Hepatocyte (in vitro differentiated cells): ENCODE measurements around the gene BMP10. TPM values are rescaled to one million over a fixed set of nuclear protein-coding genes. Genes with fewer than 3 reads are reported as not detected.

Experiments
- DNase-seq: peaks from one replicate; pipeline ENCODE4 v3.0.0-alpha.2; 2016; ENCODE audit warnings: low spot score
- H2AFZ ChIP-seq: fragments of 200-600 bp; sonication (generic); 2 replicates; pipeline ENCODE4 v1.6.0; 2016; ENCODE audit warnings: antibody characterized with exemption, mild to moderate bottlenecking
- H3K27ac ChIP-seq: fragments of 200-600 bp; sonication (generic); 2 replicates; pipeline ENCODE4 v1.5.1; 2016; ENCODE audit warnings: mild to moderate bottlenecking
- H3K27me3 ChIP-seq: fragments of 200-600 bp; sonication (generic); 2 replicates; pipeline ENCODE4 v1.6.1; 2016
- H3K36me3 ChIP-seq: fragments of 200-600 bp; sonication (generic); replicated peaks from 2 replicates; pipeline ENCODE4 v1.5.1; 2016; ENCODE audit warnings: low read depth; ENCODE audit not compliant: insufficient read depth
- H3K4me1 ChIP-seq: fragments of 200-600 bp; sonication (generic); 2 replicates; pipeline ENCODE4 v1.5.1; 2016; ENCODE audit warnings: mild to moderate bottlenecking, moderate library complexity; ENCODE audit not compliant: insufficient read depth
- H3K4me2 ChIP-seq: fragments of 200-600 bp; sonication (generic); 2 replicates; pipeline ENCODE4 v1.6.0; 2016
- H3K4me3 ChIP-seq: fragments of 200-600 bp; sonication (generic); 2 replicates; pipeline ENCODE4 v1.5.1; 2016; ENCODE audit warnings: mild to moderate bottlenecking
- H3K79me2 ChIP-seq: fragments of 200-600 bp; sonication (generic); 2 replicates; pipeline ENCODE4 v1.6.0; 2017; ENCODE audit warnings: mild to moderate bottlenecking
- H3K9me2 ChIP-seq: fragments of 200-600 bp; sonication (generic); replicated peaks from 2 replicates; pipeline ENCODE4 v1.6.0; 2017; ENCODE audit warnings: mild to moderate bottlenecking; ENCODE audit not compliant: insufficient read depth
- H3K9me3 ChIP-seq: fragments of 200-600 bp; sonication (generic); 2 replicates; pipeline ENCODE4 v1.5.1; 2016; ENCODE audit warnings: low read depth, mild to moderate bottlenecking
- H4K20me1 ChIP-seq: fragments of 200-600 bp; sonication (generic); 2 replicates; pipeline ENCODE4 v1.6.0; 2016; ENCODE audit warnings: mild to moderate bottlenecking; ENCODE audit not compliant: insufficient read depth, poor library complexity, severe bottlenecking
- EZH2 ChIP-seq: fragments of 200-600 bp; sonication (generic); IDR thresholded peaks from 2 replicates; pipeline ENCODE4 v1.6.1; 2016; ENCODE audit warnings: antibody characterized with exemption, mild to moderate bottlenecking, borderline replicate concordance
- EZH2phosphoT487 ChIP-seq: fragments of 200-600 bp; sonication (generic); IDR thresholded peaks from one replicate; pipeline ENCODE4 v1.6.1; 2018; ENCODE audit warnings: antibody characterized with exemption, mild to moderate bottlenecking, low read depth, moderate library complexity; ENCODE audit not compliant: unreplicated experiment, severe bottlenecking
- WGBS: methylation state at CpG from one replicate; pipeline ENCODE4 v1.1.6; 2016; ENCODE audit warnings: low lambda C conversion rate; ENCODE audit errors: missing lambda C conversion rate; 5-methylcytosine and 5-hydroxymethylcytosine counted together
- polyA plus RNA-seq: library from polyadenylated mRNA; unstranded; fragments of >200 nt; fragmentation: Nextera tagmentation; extraction: Ambion mirVana; gene quantifications from 2 replicates; pipeline ENCODE4 v1.2.1, GENCODE V29; 2016
- total RNA-seq: library from RNA; depleted of rRNA; stranded (reverse); fragments of >200 nt; gene quantifications from 2 replicates; pipeline ENCODE4 v1.2.3, GENCODE V29; 2014
- TF ChIP-seq, protein P1 (sequence below): fragments of 200-600 bp; sonication (generic); IDR thresholded peaks from 2 replicates; pipeline ENCODE4 v1.5.1; 2016; ENCODE audit warnings: antibody characterized with exemption, mild to moderate bottlenecking; ENCODE audit not compliant: poor library complexity

Gene BMP10
- total and polyA plus RNA-seq, 2 experiments from 2014 or later, result 0.27 TPM; not detected in 1

DNA sequence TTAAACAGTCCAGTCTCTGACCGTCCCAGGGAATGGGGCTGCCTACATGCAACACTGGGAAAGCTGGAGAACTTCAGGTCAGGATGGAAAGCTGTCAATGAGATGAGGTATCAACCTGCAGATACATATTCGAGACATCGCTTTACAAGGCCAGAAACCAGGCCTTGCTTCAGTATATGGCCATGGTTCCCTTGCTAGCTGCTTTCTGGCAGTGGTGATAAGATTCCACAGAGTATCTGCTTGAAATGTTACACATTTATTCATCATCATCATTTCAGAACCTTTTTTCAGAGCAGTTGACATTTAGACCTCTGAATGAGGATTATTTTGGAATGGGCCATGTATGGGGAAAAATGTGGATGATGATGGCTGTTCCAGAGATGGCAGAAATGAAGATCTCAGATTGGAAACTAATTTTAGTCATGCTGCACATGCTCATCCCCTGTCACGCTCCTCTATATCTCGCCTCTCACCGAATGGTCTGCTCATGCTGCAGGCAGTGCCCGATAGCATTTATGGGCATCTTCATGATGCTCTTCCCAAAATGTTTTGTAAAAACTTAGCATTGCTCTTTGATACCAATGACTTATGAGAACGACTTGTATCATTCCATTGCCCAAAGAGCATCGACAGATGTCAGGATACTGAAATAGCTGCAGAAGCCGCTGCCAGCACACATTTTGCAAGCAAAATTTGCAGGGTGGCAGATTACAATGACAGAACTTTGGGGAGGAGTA lies 14.0 kb upstream of the BMP10 start:
- no peak for TF ChIP-seq EZH2phosphoT487
- 95% methylated on average over 10 of the region's 10 CpGs for WGBS
- Histone ChIP-seq H3K4me1 (no peaks in the 10 kb centered on the region), H3K9me2 (no peaks in the 10 kb centered on the region), H3K27ac (no peak overlapping the region), H4K20me1 (no peaks in the 10 kb centered on the region), H3K9me3 (no peaks in the 10 kb centered on the region), H3K4me2 (no peak overlapping the region), H2AFZ (no peak overlapping the region), H3K4me3 (no peak overlapping the region), H3K36me3 (no peaks in the 10 kb centered on the region), H3K27me3 (no peaks in the 10 kb centered on the region), H3K79me2 (no peaks in the 10 kb centered on the region)
- no peak for DNase-seq

DNA sequence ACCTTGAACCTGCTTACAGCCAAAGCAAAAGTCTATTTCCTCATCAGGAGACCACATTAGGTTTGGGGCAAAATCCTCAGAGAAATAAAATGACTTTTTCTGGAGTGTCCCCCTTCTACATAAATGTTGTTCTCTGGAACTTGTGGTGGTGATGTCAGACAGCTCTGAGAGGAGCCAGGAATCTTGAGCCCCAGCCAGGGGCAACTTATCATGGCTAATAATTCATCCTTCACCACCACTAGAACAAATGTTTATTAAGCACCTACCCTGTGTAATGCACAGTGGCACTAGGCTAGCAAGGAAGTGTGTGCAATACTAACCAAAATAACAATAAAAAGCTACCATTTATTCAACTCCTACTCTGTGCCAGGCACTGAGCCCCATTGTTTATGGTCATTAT lies 9.0 kb upstream of the BMP10 start:
- no peak overlapping the region for H3K27ac ChIP-seq
- no peaks in the 10 kb centered on the region for H3K9me2 ChIP-seq
- H3K4me3 ChIP-seq, result no peak overlapping the region
- H3K4me1 ChIP-seq, result peaks cover 5% of the 10 kb centered on the region
- DNase-seq, result no peak
- no peaks in the 10 kb centered on the region for H3K27me3 ChIP-seq
- H3K79me2 ChIP-seq, result no peaks in the 10 kb centered on the region
- no peaks in the 10 kb centered on the region for H4K20me1 ChIP-seq
- H3K9me3 ChIP-seq, result no peaks in the 10 kb centered on the region
- H3K4me2 ChIP-seq, result no peak overlapping the region
- TF ChIP-seq, protein P1, sequence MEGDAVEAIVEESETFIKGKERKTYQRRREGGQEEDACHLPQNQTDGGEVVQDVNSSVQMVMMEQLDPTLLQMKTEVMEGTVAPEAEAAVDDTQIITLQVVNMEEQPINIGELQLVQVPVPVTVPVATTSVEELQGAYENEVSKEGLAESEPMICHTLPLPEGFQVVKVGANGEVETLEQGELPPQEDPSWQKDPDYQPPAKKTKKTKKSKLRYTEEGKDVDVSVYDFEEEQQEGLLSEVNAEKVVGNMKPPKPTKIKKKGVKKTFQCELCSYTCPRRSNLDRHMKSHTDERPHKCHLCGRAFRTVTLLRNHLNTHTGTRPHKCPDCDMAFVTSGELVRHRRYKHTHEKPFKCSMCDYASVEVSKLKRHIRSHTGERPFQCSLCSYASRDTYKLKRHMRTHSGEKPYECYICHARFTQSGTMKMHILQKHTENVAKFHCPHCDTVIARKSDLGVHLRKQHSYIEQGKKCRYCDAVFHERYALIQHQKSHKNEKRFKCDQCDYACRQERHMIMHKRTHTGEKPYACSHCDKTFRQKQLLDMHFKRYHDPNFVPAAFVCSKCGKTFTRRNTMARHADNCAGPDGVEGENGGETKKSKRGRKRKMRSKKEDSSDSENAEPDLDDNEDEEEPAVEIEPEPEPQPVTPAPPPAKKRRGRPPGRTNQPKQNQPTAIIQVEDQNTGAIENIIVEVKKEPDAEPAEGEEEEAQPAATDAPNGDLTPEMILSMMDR, result no peak
- no peak for TF ChIP-seq EZH2
- no peak for TF ChIP-seq EZH2phosphoT487
- H2AFZ ChIP-seq, result no peak overlapping the region
- H3K36me3 ChIP-seq, result no peaks in the 10 kb centered on the region

DNA sequence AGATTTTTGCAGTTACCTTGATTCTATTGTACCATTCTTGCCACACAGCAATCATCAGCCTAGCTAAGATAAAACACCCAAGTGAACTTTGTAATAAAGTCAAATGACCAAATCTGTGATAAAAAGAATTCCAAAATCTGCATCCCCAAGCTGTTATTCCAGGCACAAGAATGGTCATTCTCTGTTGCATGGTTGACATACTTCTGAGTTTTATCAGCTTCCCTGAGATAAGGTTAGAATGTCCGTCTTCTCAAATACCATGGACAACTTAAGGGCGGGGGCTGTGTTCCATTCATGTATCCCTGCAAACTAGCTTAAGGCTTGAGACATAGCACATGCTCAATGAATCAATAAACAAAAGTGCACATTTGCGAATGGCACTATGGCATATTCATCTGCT lies 8.1 kb upstream of the BMP10 start:
- no peaks in the 10 kb centered on the region for H3K9me2 ChIP-seq
- no peak for DNase-seq
- no peak overlapping the region for H3K4me3 ChIP-seq
- H2AFZ ChIP-seq, result no peak overlapping the region
- H4K20me1 ChIP-seq, result no peaks in the 10 kb centered on the region
- peaks cover 5% of the 10 kb centered on the region for H3K4me1 ChIP-seq
- WGBS, result 37% methylated on average over 3 of the region's 3 CpGs
- TF ChIP-seq EZH2 (no peak), EZH2phosphoT487 (no peak)
- TF ChIP-seq, protein P1, result no peak
- no peaks in the 10 kb centered on the region for H3K9me3 ChIP-seq
- H3K36me3 ChIP-seq, result no peaks in the 10 kb centered on the region
- H3K27ac ChIP-seq, result no peak overlapping the region
- H3K79me2 ChIP-seq, result no peaks in the 10 kb centered on the region
- no peaks in the 10 kb centered on the region for H3K27me3 ChIP-seq
- no peak overlapping the region for H3K4me2 ChIP-seq

DNA sequence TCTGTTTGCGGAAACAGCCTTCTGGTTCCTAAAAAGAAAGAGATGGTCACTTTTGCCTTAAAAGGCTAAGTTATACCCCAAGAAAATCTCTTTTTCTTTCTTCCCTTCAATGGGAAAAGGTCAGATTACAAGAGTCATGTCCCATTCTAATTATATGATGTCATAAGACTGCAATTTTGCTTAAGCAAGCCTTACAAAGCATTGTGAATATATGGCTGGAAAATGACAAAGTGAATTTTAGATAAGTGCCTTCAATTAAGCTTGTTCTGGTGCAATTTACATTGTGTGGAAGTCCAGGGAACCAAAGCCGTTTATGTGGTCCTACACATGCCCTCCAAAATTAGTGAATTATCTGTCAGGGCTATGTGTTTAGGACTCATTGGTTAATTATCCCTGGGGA lies 7.6 kb upstream of the BMP10 start:
- Histone ChIP-seq H3K36me3 (no peaks in the 10 kb centered on the region), H3K9me2 (no peaks in the 10 kb centered on the region), H4K20me1 (no peaks in the 10 kb centered on the region), H3K4me3 (no peak overlapping the region), H2AFZ (no peak overlapping the region), H3K9me3 (no peaks in the 10 kb centered on the region), H3K79me2 (no peaks in the 10 kb centered on the region), H3K27me3 (no peaks in the 10 kb centered on the region), H3K27ac (no peak overlapping the region), H3K4me1 (peaks cover 5% of the 10 kb centered on the region), H3K4me2 (no peak overlapping the region)
- WGBS, result 63% methylated on average over 2 of the region's 2 CpGs
- no peak for DNase-seq
- TF ChIP-seq EZH2 (no peak), EZH2phosphoT487 (no peak)
- TF ChIP-seq, protein P1, result no peak
